SK-N-SH (cell line): ENCODE results near the gene NPIPB8.

Experiments
- ELF1 ChIP-seq: IDR thresholded peaks from 2 replicates; pipeline ENCODE4 v1.4.0; 2012
- MAX ChIP-seq: IDR thresholded peaks from 2 replicates; pipeline ENCODE4 v1.4.0; 2012; ENCODE audit warnings: low read depth
- MXI1 ChIP-seq: IDR thresholded peaks from 2 replicates; pipeline ENCODE4 v1.6.1; 2012; ENCODE audit warnings: mild to moderate bottlenecking, low read depth, low read length, improper control_type of control experiment
- NFIC ChIP-seq: IDR thresholded peaks from 2 replicates; pipeline ENCODE4 v1.4.0; 2012; ENCODE audit warnings: borderline replicate concordance
- POLR2AphosphoS5 ChIP-seq: IDR thresholded peaks from 2 replicates; pipeline ENCODE4 v1.6.1; 2012; ENCODE audit warnings: low read depth, low read length
- REST ChIP-seq: IDR thresholded peaks from 2 replicates; pipeline ENCODE4 v1.6.1; 2012; ENCODE audit warnings: mild to moderate bottlenecking, low read depth, low read length, moderate library complexity
- RFX5 ChIP-seq: IDR thresholded peaks from 2 replicates; pipeline ENCODE4 v1.6.1; 2012; ENCODE audit warnings: mild to moderate bottlenecking, improper control_type of control experiment, low read length
- TAF1 ChIP-seq: IDR thresholded peaks from 2 replicates; pipeline ENCODE4 v1.6.1; 2012; ENCODE audit warnings: low read depth, mild to moderate bottlenecking, low read length, moderate library complexity, borderline replicate concordance
- TF ChIP-seq, protein P1 (sequence below): fragments of 200-600 bp; sonication (generic); IDR thresholded peaks from 2 replicates; pipeline ENCODE4 v1.6.1; 2017; ENCODE audit warnings: antibody characterized with exemption, mild to moderate bottlenecking, moderate library complexity

DNA sequence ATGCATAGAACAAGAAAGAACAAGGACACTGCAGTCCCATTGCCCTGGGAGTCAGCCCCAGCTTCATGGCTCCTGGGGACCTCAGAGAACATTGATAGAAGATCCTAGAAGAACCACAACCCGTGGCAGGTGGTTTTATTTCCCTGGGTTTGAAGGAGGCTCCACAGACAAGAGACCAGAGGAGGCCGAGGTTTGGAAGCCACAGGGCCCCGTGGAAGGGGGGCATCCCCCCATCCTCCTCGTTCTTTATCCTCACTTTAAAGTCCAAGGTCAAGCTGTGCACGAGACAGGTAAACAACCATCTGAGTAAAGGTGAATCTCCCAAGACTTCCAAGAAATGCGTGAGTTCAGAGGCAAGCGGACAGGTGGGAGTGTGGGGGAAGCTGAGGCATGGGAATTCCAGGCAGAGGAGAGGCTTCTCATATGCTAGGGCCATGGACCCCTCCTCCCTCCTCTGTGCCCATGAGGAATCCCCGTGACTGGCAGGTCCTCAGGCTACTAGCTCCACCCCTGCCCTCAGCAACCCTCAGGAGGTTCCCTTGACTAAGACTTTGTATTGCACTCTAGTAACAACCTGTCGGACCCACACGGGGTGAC is 27.2 kb upstream of the NPIPB8 start:
- TF ChIP-seq POLR2AphosphoS5 (no peak), RFX5 (no peak), MXI1 (no peak), NFIC (no peak), TAF1 (no peak), ELF1 (no peak), REST (no peak), MAX (no peak)
- TF ChIP-seq, protein P1, sequence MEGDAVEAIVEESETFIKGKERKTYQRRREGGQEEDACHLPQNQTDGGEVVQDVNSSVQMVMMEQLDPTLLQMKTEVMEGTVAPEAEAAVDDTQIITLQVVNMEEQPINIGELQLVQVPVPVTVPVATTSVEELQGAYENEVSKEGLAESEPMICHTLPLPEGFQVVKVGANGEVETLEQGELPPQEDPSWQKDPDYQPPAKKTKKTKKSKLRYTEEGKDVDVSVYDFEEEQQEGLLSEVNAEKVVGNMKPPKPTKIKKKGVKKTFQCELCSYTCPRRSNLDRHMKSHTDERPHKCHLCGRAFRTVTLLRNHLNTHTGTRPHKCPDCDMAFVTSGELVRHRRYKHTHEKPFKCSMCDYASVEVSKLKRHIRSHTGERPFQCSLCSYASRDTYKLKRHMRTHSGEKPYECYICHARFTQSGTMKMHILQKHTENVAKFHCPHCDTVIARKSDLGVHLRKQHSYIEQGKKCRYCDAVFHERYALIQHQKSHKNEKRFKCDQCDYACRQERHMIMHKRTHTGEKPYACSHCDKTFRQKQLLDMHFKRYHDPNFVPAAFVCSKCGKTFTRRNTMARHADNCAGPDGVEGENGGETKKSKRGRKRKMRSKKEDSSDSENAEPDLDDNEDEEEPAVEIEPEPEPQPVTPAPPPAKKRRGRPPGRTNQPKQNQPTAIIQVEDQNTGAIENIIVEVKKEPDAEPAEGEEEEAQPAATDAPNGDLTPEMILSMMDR: no peak
